ENCODE results near the gene JAM2. TPM values are rescaled to one million over a fixed set of nuclear protein-coding genes. Genes with fewer than 3 reads are reported as not detected.
A peak's percentile ranks its signal among the peaks of the same experiment; 100 is the strongest.
"Not testable (repeated sequence)": the region's sequence is repeated elsewhere in the genome, so short reads cannot be mapped to it uniquely, and the experiment has no call there.

JAM2 gene
- total and polyA plus RNA-seq, 2 donors from 2014 or later = 6.0 to 12.0 TPM

- H3K9ac ChIP-seq (ENCODE audit: low read length in 3 of 3) = no peak overlapping the region
- TF ChIP-seq CTCF (IDR thresholded peaks at IDR 0.05; ENCODE audit: borderline replicate concordance, extremely low read depth, insufficient read depth) = no peak
- intact Hi-C loops (cut with DNase I) = no loop called here
- H3K36me3 ChIP-seq (ENCODE audit: control insufficient read depth in 2 of 3, insufficient read depth in 3 of 3, low read length in 3 of 3) = no peaks in the 10 kb centered on the region
- no peak for FAIRE-seq
- H3K27me3 ChIP-seq (ENCODE audit: control insufficient read depth, insufficient read depth, low read length) = no peaks in the 10 kb centered on the region
- no peaks in the 10 kb centered on the region for H3K4me1 ChIP-seq (ENCODE audit: control insufficient read depth in 2 of 3, insufficient read depth in 2 of 3, low read depth in 1 of 3, low read length in 3 of 3)
- peak in 2 of 5 donors; percentile 4 to 59 for DNase-seq
- no peak overlapping the region for H3K4me3 ChIP-seq (ENCODE audit: low read length in 3 of 3)
- H3K27ac ChIP-seq (ENCODE audit: low read depth in 2 of 2, low read length in 2 of 2) = no peak overlapping the region
- no peaks in the 10 kb centered on the region for H3K9me3 ChIP-seq (ENCODE audit: control insufficient read depth in 2 of 3, insufficient read depth in 1 of 3, low read length in 3 of 3)
Measured at GRCh38 chr21:25688275-25689155, 49.5 kb downstream of the JAM2 start.

GRCh38 chr21:25689226-25689625 is 50.2 kb downstream of the JAM2 start:
- Histone ChIP-seq H3K27me3 (ENCODE audit: control insufficient read depth, insufficient read depth, low read length) (no peaks in the 10 kb centered on the region), H3K9me3 (ENCODE audit: control insufficient read depth in 2 of 3, insufficient read depth in 1 of 3, low read length in 3 of 3) (no peaks in the 10 kb centered on the region), H3K9ac (ENCODE audit: low read length in 3 of 3) (no peak overlapping the region), H3K4me3 (ENCODE audit: low read length in 3 of 3) (no peak overlapping the region), H3K36me3 (ENCODE audit: control insufficient read depth in 2 of 3, insufficient read depth in 3 of 3, low read length in 3 of 3) (no peaks in the 10 kb centered on the region), H3K27ac (ENCODE audit: low read depth in 2 of 2, low read length in 2 of 2) (no peak overlapping the region), H3K4me1 (ENCODE audit: control insufficient read depth in 2 of 3, insufficient read depth in 2 of 3, low read depth in 1 of 3, low read length in 3 of 3) (no peaks in the 10 kb centered on the region)
- TF ChIP-seq CTCF (IDR thresholded peaks at IDR 0.05; ENCODE audit: borderline replicate concordance, extremely low read depth, insufficient read depth) = no peak
- intact Hi-C loops (cut with DNase I) = no loop called here
- no peak for FAIRE-seq
- DNase-seq = no peak

GRCh38 chr21:25691976-25692375 is 52.9 kb downstream of the JAM2 start:
- Histone ChIP-seq H3K36me3 (ENCODE audit: control insufficient read depth in 2 of 3, insufficient read depth in 3 of 3, low read length in 3 of 3) (no peaks in the 10 kb centered on the region), H3K9me3 (ENCODE audit: control insufficient read depth in 2 of 3, insufficient read depth in 1 of 3, low read length in 3 of 3) (no peaks in the 10 kb centered on the region), H3K4me1 (ENCODE audit: control insufficient read depth in 2 of 3, insufficient read depth in 2 of 3, low read depth in 1 of 3, low read length in 3 of 3) (no peaks in the 10 kb centered on the region), H3K9ac (ENCODE audit: low read length in 3 of 3) (no peak overlapping the region), H3K4me3 (ENCODE audit: low read length in 3 of 3) (no peak overlapping the region), H3K27me3 (ENCODE audit: control insufficient read depth, insufficient read depth, low read length) (no peaks in the 10 kb centered on the region), H3K27ac (ENCODE audit: low read depth in 2 of 2, low read length in 2 of 2) (no peak overlapping the region)
- intact Hi-C loops (cut with DNase I) = no loop called here
- TF ChIP-seq CTCF (IDR thresholded peaks at IDR 0.05; ENCODE audit: borderline replicate concordance, extremely low read depth, insufficient read depth) = no peak
- no peak for FAIRE-seq
- no peak for DNase-seq

- H3K27ac ChIP-seq (ENCODE audit: low read depth in 2 of 2, low read length in 2 of 2); FAIRE-seq; H3K4me3 ChIP-seq (ENCODE audit: low read length in 3 of 3); H3K9ac ChIP-seq (ENCODE audit: low read length in 3 of 3); H3K36me3 ChIP-seq (ENCODE audit: control insufficient read depth in 2 of 3, insufficient read depth in 3 of 3, low read length in 3 of 3); H3K27me3 ChIP-seq (ENCODE audit: control insufficient read depth, insufficient read depth, low read length); DNase-seq; H3K4me1 ChIP-seq (ENCODE audit: control insufficient read depth in 2 of 3, insufficient read depth in 2 of 3, low read depth in 1 of 3, low read length in 3 of 3); intact Hi-C loops (cut with DNase I); H3K9me3 ChIP-seq (ENCODE audit: control insufficient read depth in 2 of 3, insufficient read depth in 1 of 3, low read length in 3 of 3): not testable (repeated sequence)
Measured at GRCh38 chr21:25695461-25695860, 56.4 kb downstream of the JAM2 start.
